Activated CD4-positive, alpha-beta T cell treated with anti-CD3 and anti-CD28 coated beads for 48 hours (primary cell): Measurements from ENCODE around the gene MOSPD3.

Source experiments
- DNase-seq: peaks from one replicate; pipeline ENCODE4 v3.0.0-alpha.2; 2020

The MOSPD3 gene

GRCh38 chr7:100595188-100595587 is 17.2 kb upstream of the MOSPD3 start:
- DNase-seq = no peak

DNA sequence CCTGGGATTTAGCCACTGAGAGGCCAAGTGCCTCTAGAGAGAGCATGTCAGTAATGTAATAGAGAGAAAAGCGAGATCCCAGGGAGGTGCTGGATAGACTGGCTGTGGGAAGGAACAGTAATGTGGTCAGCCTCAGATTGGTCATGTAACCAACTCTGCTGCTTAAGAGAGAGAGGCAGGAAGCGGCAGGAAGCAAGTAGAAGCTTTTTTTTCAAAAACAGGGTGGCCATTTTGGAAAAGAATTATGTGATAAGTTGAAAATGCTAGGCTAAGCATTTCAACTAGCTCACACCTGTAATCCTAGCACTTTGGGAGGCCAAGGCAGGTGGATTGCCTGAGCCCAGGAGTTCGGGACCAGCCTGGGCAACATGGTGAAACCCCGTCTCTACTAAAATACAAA is 13.9 kb upstream of the MOSPD3 start:
- no peak for DNase-seq

GRCh38 chr7:100599911-100600729 is 12.2 kb upstream of the MOSPD3 start:
- no peak for DNase-seq

- no peak for DNase-seq
Measured at GRCh38 chr7:100600730-100601038, 11.7 kb upstream of the MOSPD3 start.

DNA sequence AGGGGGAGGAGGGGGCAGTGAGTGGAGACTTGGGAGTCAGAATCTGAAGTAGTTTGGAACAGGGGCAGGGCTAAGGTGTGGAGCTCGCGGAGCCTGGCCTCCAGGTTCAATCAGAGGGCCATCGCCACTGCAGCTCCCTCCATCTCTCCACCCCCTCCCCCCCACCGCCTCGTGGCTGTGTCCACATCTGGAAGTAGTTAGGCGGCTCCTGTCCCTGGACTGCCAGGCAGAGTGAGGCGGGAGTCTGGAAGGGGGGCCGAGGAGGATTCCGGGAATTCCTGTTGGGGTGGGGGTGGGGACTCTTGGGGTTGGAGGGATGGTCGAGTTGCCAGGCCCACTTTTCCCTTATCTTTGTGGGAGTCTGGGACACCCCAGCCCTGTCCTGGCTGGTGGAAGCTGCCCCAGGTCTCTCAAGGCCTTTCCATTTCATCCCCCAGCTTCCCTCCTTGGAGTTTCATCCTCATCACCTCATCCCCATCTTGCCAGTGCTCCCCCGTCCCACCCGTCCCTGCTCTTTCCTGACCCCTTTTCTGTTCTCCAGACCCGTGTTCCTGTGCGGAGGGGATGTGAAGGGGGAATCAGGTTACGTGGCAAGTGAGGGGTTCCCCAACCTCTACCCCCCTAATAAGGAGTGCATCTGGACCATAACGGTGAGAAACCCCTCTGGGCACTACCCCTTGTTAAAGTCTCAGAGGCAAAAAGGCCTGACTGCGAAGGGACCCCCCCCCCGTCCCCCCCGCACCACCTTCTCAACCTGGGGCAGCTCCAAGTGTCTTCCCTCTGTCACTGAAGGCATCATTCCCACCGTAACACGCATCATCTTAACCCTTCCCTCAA is 9.2 kb upstream of the MOSPD3 start:
- no peak for DNase-seq

DNA sequence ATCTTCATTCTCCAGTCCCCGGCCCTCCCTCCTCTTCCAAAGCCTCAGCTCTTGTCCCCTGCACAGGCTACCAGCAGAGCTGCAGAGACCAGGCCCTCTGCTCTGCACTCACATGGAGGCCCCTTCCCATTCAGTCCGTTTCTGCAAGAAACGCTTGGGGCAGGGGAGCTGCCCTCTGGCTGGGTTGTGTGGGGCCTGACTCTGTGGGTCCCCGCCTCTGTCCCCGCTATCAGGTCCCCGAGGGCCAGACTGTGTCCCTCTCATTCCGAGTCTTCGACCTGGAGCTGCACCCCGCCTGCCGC is 8.7 kb upstream of the MOSPD3 start:
- DNase-seq = no peak

DNA sequence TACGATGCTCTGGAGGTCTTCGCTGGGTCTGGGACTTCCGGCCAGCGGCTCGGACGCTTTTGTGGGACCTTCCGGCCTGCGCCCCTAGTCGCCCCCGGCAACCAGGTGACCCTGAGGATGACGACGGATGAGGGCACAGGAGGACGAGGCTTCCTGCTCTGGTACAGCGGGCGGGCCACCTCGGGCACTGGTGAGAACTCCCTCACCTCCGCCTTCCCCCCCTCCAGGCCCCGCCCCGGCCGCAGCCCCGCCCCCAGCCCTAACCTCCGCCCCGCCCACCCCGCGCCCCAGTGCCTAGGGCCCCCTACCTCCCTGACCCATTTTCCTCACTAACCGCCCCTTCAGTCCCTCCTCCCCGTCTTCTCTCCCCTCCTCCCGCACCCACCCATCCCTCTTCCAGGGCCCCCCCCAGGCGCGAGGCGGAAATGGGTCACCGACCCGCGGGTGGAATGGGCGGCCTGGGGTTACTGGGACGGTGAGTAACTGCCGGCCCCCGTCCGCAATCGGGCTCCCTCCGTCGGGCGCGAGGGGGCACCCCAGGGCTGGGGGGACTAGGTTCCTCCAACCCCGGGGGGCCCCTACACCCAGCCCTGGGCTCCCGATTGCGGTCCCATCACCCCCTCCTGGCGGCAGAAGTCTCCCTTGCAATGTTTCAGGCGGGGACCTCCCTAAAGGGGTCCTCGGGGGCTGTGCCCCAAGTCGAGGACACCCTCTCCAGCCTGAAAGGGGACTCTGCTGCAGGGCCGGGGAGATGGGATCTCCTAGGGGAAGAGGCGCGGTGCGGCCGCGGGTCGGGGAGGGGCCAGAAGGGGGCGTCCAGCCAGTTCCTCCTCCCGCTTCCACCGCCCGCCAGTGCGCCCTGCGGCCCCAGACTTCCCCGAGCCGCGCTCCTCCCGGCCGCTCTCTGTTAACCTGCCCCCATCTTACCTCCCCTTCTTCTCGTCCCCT is 8.0 kb upstream of the MOSPD3 start:
- peak; percentile 72 for DNase-seq

DNA sequence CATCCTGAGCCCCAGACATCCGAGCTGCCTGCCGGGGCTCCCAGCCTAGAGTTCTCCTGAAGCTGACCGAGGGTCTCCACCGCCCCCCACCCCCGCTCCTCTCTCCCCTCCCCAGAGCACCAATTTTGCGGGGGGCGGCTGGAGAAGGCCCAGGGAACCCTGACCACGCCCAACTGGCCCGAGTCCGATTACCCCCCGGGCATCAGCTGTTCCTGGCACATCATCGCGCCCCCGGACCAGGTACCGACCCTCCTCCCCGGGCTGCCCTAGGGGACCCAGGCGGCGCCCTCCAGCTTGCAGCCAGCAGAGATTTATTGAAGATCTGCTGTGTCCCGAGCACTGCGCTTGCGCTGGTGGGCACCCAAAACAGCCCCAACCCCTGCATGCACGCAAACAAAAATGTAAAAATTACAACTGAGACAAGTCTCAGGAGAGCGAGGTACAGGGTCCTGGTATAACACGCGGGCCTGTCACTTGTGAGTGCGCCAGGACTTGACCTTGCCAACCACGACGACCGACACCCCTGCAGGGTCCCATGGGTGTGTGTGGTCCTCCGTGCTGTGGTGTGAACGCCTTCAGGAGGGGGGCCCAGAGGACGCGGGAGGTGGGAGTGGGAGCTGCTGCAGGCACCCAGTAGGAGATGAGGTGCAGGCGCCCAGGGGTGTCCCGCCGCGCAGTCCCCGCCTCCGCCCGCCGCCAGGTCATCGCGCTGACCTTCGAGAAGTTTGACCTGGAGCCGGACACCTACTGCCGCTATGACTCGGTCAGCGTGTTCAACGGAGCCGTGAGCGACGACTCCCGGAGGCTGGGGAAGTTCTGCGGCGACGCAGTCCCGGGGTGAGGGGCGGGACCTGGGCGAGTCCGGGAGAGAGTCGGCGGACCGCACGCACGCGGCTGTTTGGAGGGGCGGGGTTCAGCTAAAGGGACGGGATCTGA is 7.1 kb upstream of the MOSPD3 start:
- DNase-seq = peak; percentile 61

DNA sequence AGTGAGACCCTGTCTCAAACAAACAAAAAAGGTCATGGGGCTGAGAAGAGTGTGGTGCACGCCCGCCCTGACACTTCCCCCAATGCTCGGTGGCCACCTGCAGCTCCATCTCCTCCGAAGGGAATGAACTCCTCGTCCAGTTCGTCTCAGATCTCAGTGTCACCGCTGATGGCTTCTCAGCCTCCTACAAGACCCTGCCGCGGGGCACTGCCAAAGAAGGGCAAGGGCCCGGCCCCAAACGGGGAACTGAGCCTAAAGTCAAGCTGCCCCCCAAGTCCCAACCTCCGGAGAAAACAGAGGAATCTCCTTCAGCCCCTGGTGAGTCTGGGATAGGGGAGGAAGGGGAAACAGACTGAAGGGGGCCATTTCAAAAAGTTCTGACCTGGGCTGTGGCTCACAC is 6.0 kb upstream of the MOSPD3 start:
- no peak for DNase-seq

DNA sequence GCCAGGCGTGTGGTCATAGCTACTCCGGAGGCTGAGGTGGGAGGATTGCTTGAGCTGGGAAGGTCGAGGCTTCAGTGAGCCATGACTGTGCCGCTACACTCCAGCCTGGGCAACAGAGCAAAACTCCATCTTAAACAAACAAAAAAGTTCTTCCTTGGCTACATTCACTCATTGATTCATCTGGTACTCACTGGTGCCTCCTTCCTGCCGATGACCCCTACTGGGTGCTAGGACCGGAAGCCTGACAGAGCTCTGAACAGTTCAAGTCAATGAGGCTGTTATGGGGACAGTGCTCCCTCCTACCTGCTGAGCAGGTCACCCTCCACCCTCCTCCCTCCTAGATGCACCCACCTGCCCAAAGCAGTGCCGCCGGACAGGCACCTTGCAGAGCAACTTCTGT is 5.2 kb upstream of the MOSPD3 start:
- DNase-seq = no peak

- DNase-seq = no peak
Measured at GRCh38 chr7:100609958-100610357, 2.4 kb upstream of the MOSPD3 start.

- DNase-seq = peak; percentile 23
Measured at GRCh38 chr7:100612730-100613390, 520 bp downstream of the MOSPD3 start.

- DNase-seq = no peak
Measured at GRCh38 chr7:100613412-100614175, 1.3 kb downstream of the MOSPD3 start.

DNA sequence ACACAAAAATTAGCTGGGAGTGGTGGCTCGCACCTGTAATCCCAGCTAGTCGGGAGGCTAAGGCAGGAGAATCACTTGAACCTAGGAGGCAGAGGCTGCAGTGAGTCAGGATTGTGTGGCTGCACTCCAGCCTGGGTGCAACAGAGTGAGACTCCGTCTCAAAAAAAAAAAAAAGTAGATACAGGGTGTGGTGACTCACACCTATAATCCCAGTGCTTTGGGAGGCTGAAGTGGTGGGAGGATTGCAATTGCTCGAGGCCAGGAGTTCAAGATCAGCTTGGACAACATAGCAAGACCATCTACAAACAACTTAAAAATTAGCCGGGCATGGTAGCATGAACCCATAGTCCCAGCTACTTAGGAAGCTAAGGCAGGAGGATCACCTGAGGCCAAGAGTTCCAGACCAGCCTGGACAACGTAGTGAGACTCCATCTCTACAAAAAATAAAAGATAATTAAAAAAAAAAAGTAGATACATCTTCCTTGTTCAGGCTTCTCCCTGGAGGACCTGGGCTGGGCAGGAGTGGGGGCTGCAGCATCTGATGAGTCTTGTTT is 2.0 kb downstream of the MOSPD3 start:
- DNase-seq = no peak

DNA sequence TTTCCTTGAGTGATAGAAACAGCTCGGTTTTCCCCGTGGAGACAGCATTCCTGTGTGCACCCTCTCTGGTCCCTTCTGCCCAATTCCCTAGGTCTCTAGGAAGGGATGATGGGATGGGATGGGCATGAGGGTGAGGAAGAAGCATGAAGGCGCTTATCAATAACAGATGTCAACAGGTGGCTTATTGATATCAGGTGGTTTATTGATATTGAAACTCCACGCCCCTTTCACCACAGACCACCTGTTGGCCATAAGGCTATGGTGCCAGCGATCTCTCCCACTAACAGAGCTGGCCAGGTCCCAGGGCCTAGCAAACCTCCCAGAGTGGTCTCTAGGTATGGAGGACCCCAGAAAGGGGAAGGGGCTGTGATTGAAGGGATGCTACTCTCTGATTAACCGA is 7.9 kb downstream of the MOSPD3 start:
- no peak for DNase-seq

DNA sequence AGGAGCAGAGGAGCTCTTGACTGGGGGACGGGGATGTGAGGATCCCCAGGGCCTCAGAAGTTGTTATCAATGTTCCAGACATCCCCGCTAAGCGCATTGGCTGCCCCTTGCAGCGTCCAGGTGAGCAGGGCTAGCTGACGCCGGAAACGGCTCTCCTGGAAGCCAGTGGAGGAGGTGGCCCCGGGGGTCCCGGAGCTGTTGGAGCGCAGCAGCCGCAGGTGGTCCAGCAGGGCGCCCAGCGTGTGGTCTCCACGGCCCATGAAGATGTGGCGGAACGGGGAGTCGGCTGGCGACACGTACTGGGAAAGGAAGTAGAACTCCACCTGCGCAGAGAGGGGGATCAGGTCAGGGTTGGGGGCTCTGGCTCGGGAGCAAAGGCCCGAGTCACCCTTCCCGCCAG is 8.5 kb downstream of the MOSPD3 start:
- no peak for DNase-seq

- DNase-seq = no peak
Measured at GRCh38 chr7:100621554-100621953, 9.2 kb downstream of the MOSPD3 start.

GRCh38 chr7:100623951-100624824 is 11.8 kb downstream of the MOSPD3 start:
- no peak for DNase-seq

- no peak for DNase-seq
Measured at GRCh38 chr7:100626055-100626454, 13.7 kb downstream of the MOSPD3 start.
